K562 (cell line): Measurements from ENCODE around the gene SPATA20. TPM values are rescaled to one million over a fixed set of nuclear protein-coding genes. Genes with fewer than 3 reads are reported as not detected.

ENCODE experiments used
- ATAC-seq: fragments of 200-7000 bp; cut with Tn5 transposase; 3 replicates; pipeline ENCODE4 v1.9.1; 2020; ENCODE audit warnings: moderate library complexity
- BruUV-seq: library from RNA; stranded (reverse); fragments of 400-500 nt; replicated peaks from 2 replicates; lab custom pipeline; 2021; lab: Mats Ljungman, UMichigan
- CTCF ChIA-PET: fragments of 300-600 bp; formaldehyde crosslinking; extraction: SDS; loops from one replicate; lab custom pipeline; 2021; ENCODE audit warnings: low intra/inter-chr PET ratio; lab: Yijun Ruan, JAX
- POLR2A ChIA-PET: fragments of 300-600, 350-650 bp; sonication (Branson Sonifier 250); formaldehyde crosslinking; extraction: SDS; loops from one replicate; lab custom pipeline; 2021; ENCODE audit warnings: antibody characterized with exemption, inconsistent platforms; lab: Yijun Ruan, JAX
- DNase-seq, 4 experiments: peaks; one replicate each; pipeline versions ENCODE4 v3.0.0 to v3.0.0-alpha.2; 2011 to 2018; ENCODE audit warnings: low spot score in 3 of 4, mixed read lengths in 3 of 4; ENCODE audit errors: extremely low read depth in 1 of 4
- FAIRE-seq: peaks from 2 replicates; lab custom pipeline; 2011; peaks lifted over from hg19 to GRCh38; lab: Jason Lieb, UNC
- H2AFZ ChIP-seq: 2 replicates; pipeline ENCODE4 v1.6.0; 2011; ENCODE audit warnings: low read depth, low read length, control low read depth, inconsistent platforms
- H3K27ac ChIP-seq: fragments of 200-600 bp; 3 replicates; pipeline ENCODE4 v1.8.0; 2011; ENCODE audit warnings: low read depth, mild to moderate bottlenecking, control low read depth, inconsistent platforms, low read length, moderate library complexity, mixed read lengths; ENCODE audit errors: extremely low read depth
- H3K27me3 ChIP-seq, 2 experiments: fragments of 300-600 bp in 1 of 2; 2 replicates in 1 of 2; 3 replicates in 1 of 2; pipeline versions ENCODE4 v1.6.0 to v1.8.0; 2011; ENCODE audit warnings: inconsistent platforms in 2 of 2, low read length in 2 of 2, mild to moderate bottlenecking in 1 of 2, mixed read lengths in 1 of 2, moderate library complexity in 1 of 2; ENCODE audit not compliant: control insufficient read depth in 2 of 2, insufficient read depth in 2 of 2
- H3K36me3 ChIP-seq: fragments of 300-600 bp; 3 replicates; pipeline ENCODE4 v1.8.0; 2011; ENCODE audit warnings: mild to moderate bottlenecking, low read length, inconsistent platforms; ENCODE audit not compliant: control insufficient read depth, insufficient read depth
- H3K4me1 ChIP-seq, 2 experiments: fragments of 200-600 bp in 1 of 2; replicated peaks in 1 of 2; 2 replicates in 1 of 2; 3 replicates in 1 of 2; pipeline versions ENCODE4 v1.5.1 to v1.8.0; 2011; ENCODE audit warnings: inconsistent platforms in 2 of 2, low read length in 2 of 2, mild to moderate bottlenecking in 1 of 2, mixed read lengths in 1 of 2, moderate library complexity in 1 of 2; ENCODE audit not compliant: control insufficient read depth in 2 of 2, insufficient read depth in 2 of 2
- H3K4me2 ChIP-seq: 2 replicates; pipeline ENCODE4 v1.6.1; 2011; ENCODE audit warnings: low read length, control low read depth, inconsistent platforms, mixed read lengths; ENCODE audit not compliant: insufficient read depth
- H3K4me3 ChIP-seq: fragments of 200-600 bp; sonication (generic), shearing (Covaris generic); 2 replicates; pipeline ENCODE4 v1.5.1; 2016; ENCODE audit warnings: control low read depth, inconsistent platforms
- H3K79me2 ChIP-seq: fragments of 200-600 bp; 3 replicates; pipeline ENCODE4 v1.8.0; 2011; ENCODE audit warnings: low read length, inconsistent platforms; ENCODE audit not compliant: control insufficient read depth, insufficient read depth
- H3K9ac ChIP-seq, 2 experiments: 2 replicates each; pipeline versions ENCODE4 v1.6.0 to v1.6.1; 2011; ENCODE audit warnings: low read depth in 2 of 2, low read length in 2 of 2, control low read depth in 1 of 2, inconsistent platforms in 1 of 2, mild to moderate bottlenecking in 1 of 2, mixed read lengths in 1 of 2; ENCODE audit not compliant: insufficient read depth in 1 of 2
- H3K9me1 ChIP-seq: one replicate; pipeline ENCODE4 v1.6.0; 2011; ENCODE audit warnings: inconsistent platforms, mild to moderate bottlenecking, low read length, moderate library complexity; ENCODE audit not compliant: control insufficient read depth, insufficient read depth
- H3K9me3 ChIP-seq: replicated peaks from 2 replicates; pipeline ENCODE4 v1.5.1; 2011; ENCODE audit warnings: low read depth, low read length, inconsistent platforms; ENCODE audit not compliant: control insufficient read depth, insufficient read depth
- H4K20me1 ChIP-seq: replicated peaks from 2 replicates; pipeline ENCODE4 v1.6.1; 2011; ENCODE audit warnings: low read length, inconsistent platforms, mixed read lengths; ENCODE audit not compliant: control insufficient read depth, insufficient read depth
- CHD7 ChIP-seq: fragments of 200-600 bp; sonication (generic); IDR thresholded peaks from one replicate; pipeline ENCODE4 v1.6.1; 2012; ENCODE audit warnings: mild to moderate bottlenecking, low read depth, low read length, inconsistent platforms
- EZH2 ChIP-seq: IDR thresholded peaks from 2 replicates; pipeline ENCODE4 v1.6.1; 2012; ENCODE audit warnings: low read depth, mild to moderate bottlenecking, inconsistent platforms, low read length, borderline replicate concordance
- SIRT6 ChIP-seq: IDR thresholded peaks from one replicate; pipeline ENCODE4 v1.6.1; 2012; ENCODE audit warnings: low read depth, mild to moderate bottlenecking, control low read depth, inconsistent platforms, low read length, moderate library complexity
- WGBS: fragments of 100-300 bp; shearing (Covaris generic); methylation state at CpG from one replicate; pipeline ENCODE4 v1.1.6; 2016; ENCODE audit warnings: low coverage, mixed read lengths; ENCODE audit not compliant: insufficient coverage; ENCODE audit errors: missing lambda C conversion rate; 5-methylcytosine and 5-hydroxymethylcytosine counted together
- in situ Hi-C: fragments of 300-500 bp; cut with MboI; formaldehyde crosslinking; loops from 4 replicates; pipeline ENCODE4 v1.15.0; 2018; ENCODE audit warnings: inconsistent platforms, mixed read lengths
- intact Hi-C: fragments of 100-400 bp; cut with micrococcal nuclease; formaldehyde crosslinking; loops from 2 replicates; pipeline ENCODE4 v1.14.2; 2022
- polyA plus RNA-seq, 8 experiments: library from polyadenylated mRNA; depleted of rRNA in 4 of 8; stranded (reverse) in 5 of 8; unstranded in 3 of 8; fragments of >200 nt; fragmentation: Nextera tagmentation in 2 of 8; fragmentation: Illumina TruSeq in 1 of 8; extraction: Ambion mirVana in 2 of 8; extraction: Trizol in 1 of 8; gene quantifications; 2 replicates each; pipeline versions ENCODE4 v1.2.1 to v1.2.3, GENCODE V29; 2011 to 2014; ENCODE audit warnings: inconsistent platforms in 1 of 8, missing spikeins in 1 of 8
- total RNA-seq, 7 experiments: library from RNA; depleted of rRNA in 6 of 7; stranded (reverse); fragments of >200 nt in 6 of 7; fragmentation: Illumina TruSeq in 2 of 7; extraction: Trizol in 2 of 7; gene quantifications; 2 replicates each; pipeline versions ENCODE4 v1.2.1 to v1.2.3, GENCODE V29; 2011 to 2021; ENCODE audit warnings: low replicate concordance in 1 of 7

The SPATA20 gene
- total and polyA plus RNA-seq, 9 of the 15 experiments (the other 6 are each of a cell fraction or from before 2014, with no cell fraction given): 0.08 to 4.0 (median 1.5) TPM

GRCh38 chr17:50558091-50558490, 11.1 kb downstream of the SPATA20 start:
- peaks cover 9 to 39% of the 10 kb centered on the region in 2 experiments for H3K4me1 ChIP-seq
- TF ChIP-seq SIRT6 (no peak), CHD7 (no peak), EZH2 (0 out of 2 replicates have a peak, but pooled peaks have one; percentile 37)
- ChIA-PET POLR2A (interaction anchor here (1.1 kb wide), 1 partner anchor 25 kb away, joined by 3 read pairs; no protein-coding TSS in a partner anchor), CTCF (no interaction called here)
- no peak overlapping the region for H3K4me3 ChIP-seq
- H3K9me1 ChIP-seq: no peaks in the 10 kb centered on the region
- H3K27me3 ChIP-seq: peaks cover 22 to 67% of the 10 kb centered on the region in 2 experiments
- no peak overlapping the region for H2AFZ ChIP-seq
- H3K9me3 ChIP-seq: no peaks in the 10 kb centered on the region
- FAIRE-seq: no peak
- no TSS peak for BruUV-seq
- intact Hi-C loops: no loop called here
- peaks cover 10% of the 10 kb centered on the region; the same call in 1 of the 2 replicates for H4K20me1 ChIP-seq
- no peaks in the 10 kb centered on the region for H3K36me3 ChIP-seq
- in situ Hi-C loops: no loop called here
- no peak for DNase-seq
- ATAC-seq: no peak
- H3K27ac ChIP-seq: no peak overlapping the region
- no peaks in the 10 kb centered on the region for H3K79me2 ChIP-seq
- 27% methylated on average over 4 of the region's 4 CpGs for WGBS
- no peak overlapping the region for H3K9ac ChIP-seq
- no peak overlapping the region for H3K4me2 ChIP-seq
